ENCODE measurements around the gene ZCCHC3.

Gene ZCCHC3

GRCh38 chr20:346640-347316 lies 49.4 kb downstream of the ZCCHC3 start, which contains the start of gene NRSN2:
TSS of gene NRSN2 (plus strand) at chr20:347111. CDS start at chr20:349644, 2,533 bp downstream.
- DNase-seq (ENCODE audit: low spot score), result no peak

- DNase-seq (ENCODE audit: low spot score), result no peak
Measured at GRCh38 chr20:347317-347639, 49.9 kb downstream of the ZCCHC3 start.

GRCh38 chr20:347640-348484 lies 50.5 kb downstream of the ZCCHC3 start:
- DNase-seq (ENCODE audit: low spot score), result peak; percentile 45

- no peak for DNase-seq (ENCODE audit: low spot score)
Measured at GRCh38 chr20:348972-349841, 51.8 kb downstream of the ZCCHC3 start.

All from CD4-positive, alpha-beta T cell treated with Interleukin-6 at 100 ng/mL for 8 hours (primary cell).